Activated B cell treated with CpG ODN at 0.5 μM for 24 hours (primary cell): ENCODE results near the gene ZIK1. TPM values are rescaled to one million over a fixed set of nuclear protein-coding genes. Genes with fewer than 3 reads are reported as not detected.
A peak's percentile ranks its signal among the peaks of the same experiment; 100 is the strongest.

Source experiments
- ATAC-seq: fragments of 200-7000 bp; cut with Tn5 transposase; one replicate; pipeline ENCODE4 v1.10.0; 2021; ENCODE audit warnings: low read depth, mild to moderate bottlenecking, moderate library complexity
- CTCF ChIA-PET: fragments of 350-600 bp; sonication (Branson Sonifier 250); formaldehyde crosslinking; loops from one replicate; lab custom pipeline; 2021; ENCODE audit warnings: antibody characterized with exemption; lab: Charles Lee
- POLR2A ChIA-PET: fragments of 350-600 bp; sonication (Branson Sonifier 250); formaldehyde crosslinking; loops from one replicate; lab custom pipeline; 2021; ENCODE audit warnings: antibody characterized with exemption; lab: Charles Lee
- DNase-seq: peaks from one replicate; pipeline ENCODE4 v3.0.0; 2022
- H3K27ac Mint-ChIP-seq: one replicate; pipeline ENCODE4 v1.8.0; 2020; ENCODE audit warnings: mixed read lengths
- H3K27me3 Mint-ChIP-seq: one replicate; pipeline ENCODE4 v1.8.0; 2021; ENCODE audit warnings: mixed read lengths
- H3K36me3 Mint-ChIP-seq: one replicate; pipeline ENCODE4 v1.8.0; 2021; ENCODE audit warnings: low read depth, mixed read lengths
- H3K4me1 Mint-ChIP-seq: one replicate; pipeline ENCODE4 v1.8.0; 2021; ENCODE audit warnings: mixed read lengths
- H3K4me3 Mint-ChIP-seq: one replicate; pipeline ENCODE4 v1.8.0; 2020; ENCODE audit warnings: mild to moderate bottlenecking, mixed read lengths
- H3K9me3 Mint-ChIP-seq: one replicate; pipeline ENCODE4 v1.8.0; 2020; ENCODE audit warnings: mixed read lengths
- CTCF ChIP-seq: fragments of 200-600 bp; IDR thresholded peaks from one replicate; pipeline ENCODE4 v1.8.0; 2022; ENCODE audit warnings: antibody characterized with exemption, mild to moderate bottlenecking
- intact Hi-C: fragments of 100-400 bp; cut with micrococcal nuclease; formaldehyde crosslinking; loops from one replicate; pipeline ENCODE4 v1.15.1; 2024
- total RNA-seq: library from RNA; stranded (reverse); gene quantifications from 2 replicates; pipeline ENCODE4 v1.2.3, GENCODE V29; 2022

Gene ZIK1
- total RNA-seq, 1 donor from 2014 or later: 18.1 TPM

- Mint-ChIP-seq H3K4me3 (no peak overlapping the region), H3K36me3 (peaks cover 19% of the 10 kb centered on the region), H3K27ac (no peak overlapping the region), H3K9me3 (peaks cover 50% of the 10 kb centered on the region), H3K27me3 (no peaks in the 10 kb centered on the region), H3K4me1 (no peaks in the 10 kb centered on the region)
- TF ChIP-seq CTCF: no peak
- POLR2A ChIA-PET: interaction anchor here (0.6 kb wide), 2 partner anchors 59 to 161 kb away, joined by 4 read pairs; partner anchors contain the start of gene ZNF671
- ATAC-seq: no peak
- intact Hi-C loops: no loop called here
- no peak for DNase-seq
- CTCF ChIA-PET: no interaction called here
Measured at GRCh38 chr19:57566396-57567265, 17.3 kb upstream of the ZIK1 start.

- no peak for TF ChIP-seq CTCF
- intact Hi-C loops: no loop called here
- H3K27ac Mint-ChIP-seq: no peak overlapping the region
- no peaks in the 10 kb centered on the region for H3K27me3 Mint-ChIP-seq
- ATAC-seq (no peak), DNase-seq (no peak)
- POLR2A ChIA-PET: no interaction called here
- no peak overlapping the region for H3K4me3 Mint-ChIP-seq
- peaks cover 52% of the 10 kb centered on the region for H3K36me3 Mint-ChIP-seq
- H3K9me3 Mint-ChIP-seq: peaks cover 60% of the 10 kb centered on the region
- no peaks in the 10 kb centered on the region for H3K4me1 Mint-ChIP-seq
- CTCF ChIA-PET: no interaction called here
Measured at GRCh38 chr19:57570707-57571106, 13.2 kb upstream of the ZIK1 start.

- Mint-ChIP-seq H3K4me1 (peaks cover 13% of the 10 kb centered on the region), H3K36me3 (peaks cover 62% of the 10 kb centered on the region), H3K27ac (no peak overlapping the region), H3K9me3 (peaks cover 57% of the 10 kb centered on the region), H3K4me3 (no peak overlapping the region), H3K27me3 (no peaks in the 10 kb centered on the region)
- intact Hi-C loops: no loop called here
- DNase-seq (no peak), ATAC-seq (no peak)
- ChIA-PET POLR2A (interaction anchor here (0.8 kb wide), 1 partner anchor 487 kb away, joined by 3 read pairs; the partner anchor contains the start of gene ZNF135), CTCF (no interaction called here)
- TF ChIP-seq CTCF: no peak
Measured at GRCh38 chr19:57572415-57572947, 11.5 kb upstream of the ZIK1 start.

GRCh38 chr19:57576661-57577060, 7.3 kb upstream of the ZIK1 start:
- ATAC-seq: no peak
- H3K4me1 Mint-ChIP-seq: peaks cover 27% of the 10 kb centered on the region
- intact Hi-C loops: no loop called here
- CTCF ChIA-PET: no interaction called here
- peak overlapping the region; percentile 21 for H3K4me3 Mint-ChIP-seq
- TF ChIP-seq CTCF: no peak
- no peak overlapping the region for H3K27ac Mint-ChIP-seq
- H3K9me3 Mint-ChIP-seq: peaks cover 41% of the 10 kb centered on the region
- DNase-seq: no peak
- H3K27me3 Mint-ChIP-seq: no peaks in the 10 kb centered on the region
- POLR2A ChIA-PET: interaction anchor here (0.9 kb wide), 1 partner anchor 426 kb away, joined by 3 read pairs; the partner anchor contains the start of gene ZNF606
- H3K36me3 Mint-ChIP-seq: peaks cover 62% of the 10 kb centered on the region
